Stomach smooth muscle (tissue), 2 donors: ENCODE measurements around the gene IST1.

Experiments used
- H3K27ac ChIP-seq: one replicate; pipeline ENCODE4 v1.7.0; 2013; ENCODE audit warnings: mild to moderate bottlenecking, low read length, inconsistent platforms
- H3K27me3 ChIP-seq, 2 donors: one replicate each; pipeline ENCODE4 v1.7.0; 2013; ENCODE audit warnings: low read length in 2 of 2; ENCODE audit not compliant: insufficient read depth in 2 of 2, control insufficient read depth in 1 of 2
- H3K36me3 ChIP-seq, 2 donors: one replicate each; pipeline ENCODE4 v1.7.0; 2013; ENCODE audit warnings: low read length in 2 of 2; ENCODE audit not compliant: control insufficient read depth in 2 of 2, insufficient read depth in 2 of 2
- H3K4me1 ChIP-seq: one replicate; pipeline ENCODE4 v1.7.0; 2013; ENCODE audit warnings: low read length; ENCODE audit not compliant: control insufficient read depth, insufficient read depth
- H3K4me3 ChIP-seq, 2 donors: one replicate each; pipeline ENCODE4 v1.7.0; 2013; ENCODE audit warnings: low read length in 2 of 2
- H3K9ac ChIP-seq, 2 donors: one replicate each; pipeline ENCODE4 v1.7.0; 2013; ENCODE audit warnings: low read length in 2 of 2, mild to moderate bottlenecking in 1 of 2
- H3K9me3 ChIP-seq, 2 donors: one replicate each; pipeline ENCODE4 v1.7.0; 2013; ENCODE audit warnings: low read length in 2 of 2; ENCODE audit not compliant: control insufficient read depth in 2 of 2
- donor health status: healthy.
- donor health status: Pancreatic carcinoma.

IST1 gene

GRCh38 chr16:71931001-71931400 lies 35.7 kb downstream of the IST1 start:
- no peak overlapping the region for H3K27ac ChIP-seq
- no peak overlapping the region for H3K9ac ChIP-seq
- peaks cover 5 to 17% of the 10 kb centered on the region in 2 donors for H3K36me3 ChIP-seq
- peaks cover 30% of the 10 kb centered on the region for H3K4me1 ChIP-seq
- no peaks in the 10 kb centered on the region for H3K27me3 ChIP-seq
- no peaks in the 10 kb centered on the region for H3K9me3 ChIP-seq
- H3K4me3 ChIP-seq: no peak overlapping the region

DNA sequence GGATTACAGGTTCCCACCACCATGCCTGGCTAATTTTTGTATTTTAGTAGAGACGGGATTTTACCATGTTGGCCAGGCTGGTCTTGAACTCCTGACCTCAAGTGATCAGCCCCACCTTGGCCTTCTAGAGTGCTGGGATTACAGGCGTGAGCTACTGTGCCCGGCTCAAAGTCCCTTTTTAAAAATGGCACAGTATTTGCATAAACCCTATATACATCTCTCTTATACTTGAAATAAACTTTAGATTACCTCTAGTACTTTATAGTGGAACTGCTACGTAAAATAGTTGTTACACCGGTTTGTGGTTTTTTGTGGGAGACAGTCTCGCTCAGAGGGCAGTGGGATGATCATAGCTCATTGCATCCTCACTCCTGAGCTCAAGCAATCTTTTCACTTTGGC lies 36.3 kb downstream of the IST1 start:
- Histone ChIP-seq H3K27me3 (no peaks in the 10 kb centered on the region), H3K9ac (no peak overlapping the region), H3K4me3 (no peak overlapping the region), H3K9me3 (no peaks in the 10 kb centered on the region), H3K4me1 (peaks cover 30% of the 10 kb centered on the region), H3K36me3 (peaks cover 5 to 17% of the 10 kb centered on the region in 2 donors), H3K27ac (no peak overlapping the region)

DNA sequence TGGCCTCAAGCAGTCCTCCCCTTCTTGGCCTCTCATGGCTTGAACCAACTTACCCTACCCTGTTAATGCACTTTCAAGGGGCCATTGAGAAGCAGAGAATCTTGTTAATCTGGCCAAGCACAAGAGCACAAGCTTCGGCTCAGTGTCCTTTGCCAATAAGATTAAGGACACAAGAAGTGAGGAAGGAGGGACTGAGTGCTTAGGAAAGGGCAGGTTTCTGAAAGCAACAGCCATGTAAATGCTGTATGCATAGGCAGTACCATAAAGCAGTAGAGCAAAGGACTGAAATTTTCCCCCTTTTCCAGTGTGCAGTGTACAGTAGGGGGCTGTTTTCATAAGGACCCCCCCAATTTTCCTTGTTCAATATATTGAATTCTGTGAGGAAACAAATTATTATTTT lies 37.7 kb downstream of the IST1 start:
- Histone ChIP-seq H3K27ac (no peak overlapping the region), H3K9me3 (no peaks in the 10 kb centered on the region), H3K4me1 (peaks cover 16% of the 10 kb centered on the region), H3K9ac (no peak overlapping the region), H3K27me3 (no peaks in the 10 kb centered on the region), H3K4me3 (no peak overlapping the region), H3K36me3 (peaks cover 3 to 15% of the 10 kb centered on the region in 2 donors)

DNA sequence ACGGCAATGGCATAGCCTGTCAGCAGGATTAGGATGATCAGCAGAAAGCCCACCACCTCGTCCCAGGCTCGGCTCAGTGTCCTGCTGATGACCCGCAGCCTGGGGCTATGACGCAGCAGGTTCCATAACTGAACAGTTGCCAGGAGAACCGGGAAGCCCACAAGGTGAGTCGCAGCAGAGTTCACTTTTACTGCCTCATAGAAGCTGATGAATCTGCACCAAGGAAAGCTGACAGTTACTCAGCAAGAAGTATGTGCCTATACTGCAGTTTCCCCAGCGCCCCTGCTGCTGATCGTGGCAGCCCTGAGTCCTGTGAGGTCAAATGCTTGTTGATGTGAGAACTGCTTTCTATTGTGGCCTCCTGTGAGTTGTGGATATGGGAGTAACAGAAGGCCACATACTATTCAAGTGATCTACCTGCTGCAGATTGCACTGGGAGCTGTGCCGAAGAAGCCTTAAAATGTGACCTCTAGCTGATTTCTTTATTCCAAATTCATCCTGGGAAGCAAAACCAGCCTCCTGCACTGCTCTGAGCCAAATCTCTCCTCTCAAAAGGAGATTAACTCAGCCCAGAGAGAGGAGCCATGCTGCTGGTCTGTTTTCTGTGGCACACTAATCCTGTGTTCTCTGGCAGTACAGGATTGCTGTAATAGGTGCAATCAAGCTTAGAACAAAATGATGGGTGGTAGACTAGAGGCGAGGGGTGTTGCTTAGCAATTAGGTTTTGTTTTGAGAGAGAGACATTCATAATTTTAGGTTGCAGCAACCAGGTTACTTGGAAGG lies 38.8 kb downstream of the IST1 start:
- H3K9ac ChIP-seq: no peak overlapping the region

DNA sequence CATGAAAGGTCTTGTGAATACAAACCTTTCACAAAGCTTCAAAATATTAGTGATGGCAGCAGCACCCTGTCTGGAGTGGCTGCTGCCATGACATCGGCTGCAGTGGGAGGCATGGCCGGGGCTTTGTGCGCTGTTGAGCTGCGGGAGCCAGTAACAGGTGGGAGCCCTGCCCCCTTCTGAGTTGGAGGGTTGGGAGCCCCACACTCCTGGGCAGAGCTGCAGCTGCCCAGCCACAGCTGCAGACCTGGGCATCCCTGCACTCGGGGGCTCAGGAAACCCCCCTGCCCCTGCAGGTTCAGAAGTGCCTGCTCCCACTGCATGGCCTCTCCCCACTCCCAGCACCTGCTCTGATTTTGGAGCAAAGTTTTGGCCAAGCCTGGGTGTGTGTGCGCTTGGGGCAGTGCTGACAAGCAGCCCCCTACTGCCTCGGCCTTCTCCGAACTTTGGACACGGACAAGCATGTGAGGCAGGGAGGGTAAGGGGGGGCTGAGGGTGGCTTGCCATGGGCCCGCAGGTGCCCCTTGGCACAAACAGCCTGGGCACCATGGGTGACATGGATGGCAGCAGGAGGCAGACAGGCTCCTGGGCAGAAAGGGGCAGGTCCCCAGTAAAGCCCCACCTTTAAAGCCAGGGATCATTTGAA lies 42.7 kb downstream of the IST1 start:
- H3K9ac ChIP-seq: no peak overlapping the region
- peaks cover 0 to 13% of the 10 kb centered on the region in 2 donors for H3K36me3 ChIP-seq
- no peaks in the 10 kb centered on the region for H3K9me3 ChIP-seq
- H3K4me1 ChIP-seq: no peaks in the 10 kb centered on the region
- H3K27me3 ChIP-seq: no peaks in the 10 kb centered on the region
- H3K4me3 ChIP-seq: no peak overlapping the region
- no peak overlapping the region for H3K27ac ChIP-seq

More for the DNA sequence above, 38.8 kb downstream of the IST1 start:
- Histone ChIP-seq H3K9me3 (no peaks in the 10 kb centered on the region), H3K27ac (no peak overlapping the region), H3K27me3 (no peaks in the 10 kb centered on the region), H3K4me1 (peaks cover 5% of the 10 kb centered on the region), H3K36me3 (peaks cover 0 to 13% of the 10 kb centered on the region in 2 donors), H3K4me3 (no peak overlapping the region)

DNA sequence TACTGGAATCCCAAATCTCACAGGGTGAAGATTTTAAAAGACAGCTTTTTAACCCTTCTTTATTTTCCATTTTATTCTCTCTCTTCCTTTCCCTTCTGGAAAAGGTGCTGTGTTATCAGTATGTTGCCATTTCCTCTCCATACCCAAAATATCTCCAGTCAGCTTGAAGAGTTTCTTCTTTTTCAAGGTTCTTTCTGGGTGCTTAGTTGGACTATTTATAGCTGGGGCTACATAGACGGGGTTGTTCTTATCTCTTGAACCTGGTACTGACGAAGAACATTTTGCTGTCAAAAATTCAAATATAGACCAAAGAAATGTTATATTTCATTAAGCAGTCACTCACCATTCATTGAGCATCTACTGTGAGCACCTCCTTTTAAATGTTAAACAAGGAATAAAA lies 48.6 kb downstream of the IST1 start:
- Histone ChIP-seq H3K4me3 (no peak overlapping the region), H3K36me3 (no peaks in the 10 kb centered on the region), H3K9me3 (no peaks in the 10 kb centered on the region), H3K27ac (no peak overlapping the region), H3K9ac (no peak overlapping the region), H3K4me1 (no peaks in the 10 kb centered on the region), H3K27me3 (no peaks in the 10 kb centered on the region)

DNA sequence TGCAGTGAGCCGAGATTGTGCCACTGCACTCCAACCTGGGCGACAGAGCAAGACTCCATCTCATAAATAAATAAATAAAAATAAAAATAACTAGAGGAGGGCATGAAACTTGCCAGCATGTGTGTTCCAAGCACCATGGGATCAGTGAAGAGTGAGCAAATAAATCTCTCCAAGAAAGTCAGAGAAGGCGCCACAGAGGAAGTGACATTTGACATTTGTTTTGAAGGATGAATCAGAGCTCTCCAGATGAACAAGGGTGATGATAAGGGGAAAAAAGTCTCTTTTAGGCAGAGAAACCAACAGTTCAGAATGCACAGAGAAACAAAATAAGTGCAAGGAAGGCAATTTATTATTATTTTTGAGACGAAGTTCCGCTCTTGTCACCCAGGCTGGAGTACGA lies 50.3 kb downstream of the IST1 start:
- H3K9ac ChIP-seq: no peak overlapping the region
- no peaks in the 10 kb centered on the region for H3K36me3 ChIP-seq
- H3K4me3 ChIP-seq: no peak overlapping the region
- no peak overlapping the region for H3K27ac ChIP-seq
- peaks cover 0 to 2% of the 10 kb centered on the region in 2 donors for H3K27me3 ChIP-seq
- no peaks in the 10 kb centered on the region for H3K4me1 ChIP-seq
- H3K9me3 ChIP-seq: no peaks in the 10 kb centered on the region

DNA sequence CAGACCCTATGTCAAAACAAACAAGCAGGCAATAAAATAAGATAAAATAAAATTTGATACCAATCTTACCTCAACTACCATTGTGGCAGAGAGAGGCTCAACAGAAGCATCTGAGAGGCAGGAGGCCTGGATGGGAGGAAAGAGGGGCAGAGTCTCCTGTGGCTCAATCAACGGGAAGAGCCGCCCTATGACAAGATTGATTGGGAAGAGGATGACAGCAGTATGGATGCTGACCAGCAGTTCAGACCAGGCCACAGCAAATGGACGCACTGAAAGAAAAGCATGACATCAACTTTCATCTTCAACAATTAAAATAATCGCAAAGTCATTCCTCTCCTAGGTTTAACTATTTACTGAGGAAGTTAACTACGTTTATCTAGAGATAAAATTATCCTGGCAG lies 57.5 kb downstream of the IST1 start:
- H3K27ac ChIP-seq: no peak overlapping the region
- no peaks in the 10 kb centered on the region for H3K36me3 ChIP-seq
- H3K4me1 ChIP-seq: no peaks in the 10 kb centered on the region
- no peaks in the 10 kb centered on the region for H3K9me3 ChIP-seq
- H3K4me3 ChIP-seq: no peak overlapping the region
- H3K9ac ChIP-seq: no peak overlapping the region
- H3K27me3 ChIP-seq: peaks cover 0 to 2% of the 10 kb centered on the region in 2 donors

DNA sequence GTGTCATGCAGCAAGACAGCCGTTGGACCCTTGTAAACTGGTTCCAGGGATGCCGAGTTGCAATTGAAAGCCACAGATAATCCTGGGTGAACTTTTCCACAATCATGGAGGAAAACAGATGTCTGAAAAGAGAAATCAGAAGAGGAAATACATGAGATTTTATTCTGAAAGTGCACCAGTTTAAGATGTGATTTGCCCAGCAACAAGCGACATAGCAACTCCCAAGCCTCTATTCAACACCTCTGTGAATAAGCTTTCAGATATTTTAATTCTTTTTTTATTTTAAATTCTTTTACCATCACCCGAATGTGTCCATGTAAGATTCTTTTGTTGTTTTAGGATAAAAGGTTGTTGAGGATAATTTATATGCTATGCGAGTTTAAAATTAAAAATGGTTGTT lies 58.8 kb downstream of the IST1 start:
- Histone ChIP-seq H3K4me1 (no peaks in the 10 kb centered on the region), H3K9ac (no peak overlapping the region), H3K27ac (no peak overlapping the region), H3K36me3 (no peaks in the 10 kb centered on the region), H3K4me3 (no peak overlapping the region), H3K27me3 (peaks cover 0 to 2% of the 10 kb centered on the region in 2 donors), H3K9me3 (no peaks in the 10 kb centered on the region)

- H3K36me3 ChIP-seq: no peaks in the 10 kb centered on the region
- H3K4me1 ChIP-seq: no peaks in the 10 kb centered on the region
- peaks cover 0 to under 1% of the 10 kb centered on the region in 2 donors for H3K27me3 ChIP-seq
- no peaks in the 10 kb centered on the region for H3K9me3 ChIP-seq
- H3K27ac ChIP-seq: no peak overlapping the region
- H3K9ac ChIP-seq: no peak overlapping the region
- H3K4me3 ChIP-seq: no peak overlapping the region
These were observed 59.4 kb downstream of the IST1 start for GRCh38 chr16:71954699-71955195.

DNA sequence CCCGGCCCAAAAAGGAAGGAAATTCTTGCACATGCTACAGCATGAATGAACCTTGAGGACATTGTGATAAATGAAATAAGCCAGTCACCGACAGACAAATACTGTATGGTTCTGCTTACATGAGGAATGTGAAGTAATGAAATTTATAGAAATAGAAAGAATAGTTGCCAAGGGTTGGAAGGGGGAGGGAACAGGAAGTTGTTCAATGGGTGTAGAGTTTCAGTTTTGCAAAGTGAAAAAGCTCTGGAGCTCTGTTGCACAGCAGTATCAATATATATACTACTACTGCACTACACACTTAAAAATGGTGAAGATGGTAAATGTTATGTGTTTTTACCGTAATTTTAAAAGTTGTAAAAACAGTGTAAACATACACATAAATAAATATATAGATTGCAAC lies 61.2 kb downstream of the IST1 start:
- Histone ChIP-seq H3K27ac (no peak overlapping the region), H3K9me3 (no peaks in the 10 kb centered on the region), H3K4me3 (no peak overlapping the region), H3K27me3 (no peaks in the 10 kb centered on the region), H3K9ac (no peak overlapping the region), H3K4me1 (no peaks in the 10 kb centered on the region), H3K36me3 (no peaks in the 10 kb centered on the region)
